ENCODE results near the gene LDLRAD1. TPM values are rescaled to one million over a fixed set of nuclear protein-coding genes. Genes with fewer than 3 reads are reported as not detected.

Gene LDLRAD1
- total and polyA plus RNA-seq, 2 of the 13 experiments (the other 11 are each of a cell fraction or from before 2014, with no cell fraction given): 2.5 to 14.0 TPM

DNA sequence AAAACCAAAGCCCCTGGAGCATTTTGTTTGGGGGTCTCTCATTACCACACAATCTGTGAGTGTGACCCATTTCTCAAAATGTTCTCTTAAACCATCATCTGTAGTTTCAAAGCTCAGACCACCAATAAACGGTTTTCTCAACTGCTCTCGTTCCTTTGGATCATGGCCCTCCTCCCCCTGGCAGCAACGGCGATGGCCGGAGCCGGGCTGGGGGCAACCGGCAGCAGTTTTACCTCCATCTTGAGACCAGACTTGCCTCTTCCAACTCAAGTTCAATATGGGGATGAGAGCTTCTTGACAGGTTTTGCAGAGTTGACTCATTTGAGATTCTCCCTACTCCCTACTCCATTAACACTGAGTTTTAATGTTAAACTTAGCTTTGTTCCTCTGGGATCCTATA lies 42.1 kb downstream of the LDLRAD1 start:
- H2AFZ ChIP-seq (ENCODE audit: low read length): no peak overlapping the region
- H3K4me3 ChIP-seq (replicated peaks in 1 of 3; ENCODE audit: insufficient read depth in 1 of 3, low read depth in 2 of 3, low read length in 3 of 3): no peak overlapping the region
- intact Hi-C loops (cut with micrococcal nuclease; ENCODE audit: unreplicated experiment) (no loop called here), in situ Hi-C loops (cut with HindIII; ENCODE audit: extremely low pct_ligation_motif_present, low pct_unique_long_range_greater_than_20kb) (no loop called here)
- H3K4me1 ChIP-seq (ENCODE audit: insufficient read depth, low read length): peaks cover 20% of the 10 kb centered on the region
- no peaks in the 10 kb centered on the region for H3K9me3 ChIP-seq (ENCODE audit: low read length)
- no TSS peak for BruUV-seq (replicated peaks)
- H3K9ac ChIP-seq (ENCODE audit: insufficient read depth, low read depth, low read length): no peak overlapping the region
- H3K79me2 ChIP-seq (ENCODE audit: insufficient read depth, low read length): no peaks in the 10 kb centered on the region
- no peak for DNase-seq (ENCODE audit: low spot score)
- no peaks in the 10 kb centered on the region for H3K36me3 ChIP-seq (replicated peaks in 1 of 2; ENCODE audit: control insufficient read depth in 1 of 2, insufficient read depth in 2 of 2, low read length in 2 of 2)
- no peaks in the 10 kb centered on the region for H4K20me1 ChIP-seq (ENCODE audit: insufficient read depth, low read length)
- no peak overlapping the region for H3K4me2 ChIP-seq (ENCODE audit: low read depth, low read length)
- no peaks in the 10 kb centered on the region for H3K27me3 ChIP-seq (ENCODE audit: control insufficient read depth in 1 of 2, insufficient read depth in 2 of 2, low read length in 2 of 2)
- CTCF ChIA-PET (ENCODE audit: low intra/inter-chr PET ratio, low total read pairs): no interaction called here
- FAIRE-seq: no peak
- no peak for ATAC-seq
- WGBS (ENCODE audit: low lambda C conversion rate): 87% methylated on average over 7 of the region's 7 CpGs
- H3K27ac ChIP-seq (ENCODE audit: extremely low read length, insufficient read depth, low read length): no peak overlapping the region
- POLR2A ChIA-PET: no interaction called here
- TF ChIP-seq, protein P1, sequence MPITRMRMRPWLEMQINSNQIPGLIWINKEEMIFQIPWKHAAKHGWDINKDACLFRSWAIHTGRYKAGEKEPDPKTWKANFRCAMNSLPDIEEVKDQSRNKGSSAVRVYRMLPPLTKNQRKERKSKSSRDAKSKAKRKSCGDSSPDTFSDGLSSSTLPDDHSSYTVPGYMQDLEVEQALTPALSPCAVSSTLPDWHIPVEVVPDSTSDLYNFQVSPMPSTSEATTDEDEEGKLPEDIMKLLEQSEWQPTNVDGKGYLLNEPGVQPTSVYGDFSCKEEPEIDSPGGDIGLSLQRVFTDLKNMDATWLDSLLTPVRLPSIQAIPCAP (CRISPR knock-in tag; IDR thresholded peaks at IDR 0.05; ENCODE audit: low read depth): no peak
- TF ChIP-seq KAT7 (CRISPR knock-in tag; IDR thresholded peaks at IDR 0.05; ENCODE audit: borderline replicate concordance) (no peak), SMARCC2 (IDR thresholded peaks at IDR 0.05) (no peak), ZBTB14 (CRISPR knock-in tag; IDR thresholded peaks at IDR 0.05) (no peak), EED (CRISPR knock-in tag; IDR thresholded peaks at IDR 0.05) (no peak), ZNF546 (CRISPR knock-in tag; conservative IDR thresholded peaks at IDR 0.05) (no peak), HMG20B (CRISPR knock-in tag; conservative IDR thresholded peaks at IDR 0.05) (no peak), CEBPB (IDR thresholded peaks at IDR 0.05; ENCODE audit: borderline replicate concordance, low read depth, low read length) (no peak), ZNF646 (CRISPR knock-in tag; IDR thresholded peaks at IDR 0.05) (no peak), ZNF552 (CRISPR knock-in tag; IDR thresholded peaks at IDR 0.05; ENCODE audit: borderline replicate concordance) (no peak), ESRRA (CRISPR knock-in tag; IDR thresholded peaks at IDR 0.05; ENCODE audit: low read depth) (no peak), WIZ (CRISPR knock-in tag; IDR thresholded peaks at IDR 0.05) (no peak), TAF15 (IDR thresholded peaks at IDR 0.05; ENCODE audit: low read depth, low read length, poor library complexity, severe bottlenecking) (no peak), GZF1 (CRISPR knock-in tag; IDR thresholded peaks at IDR 0.05) (no peak)
- TF ChIP-seq, protein P2, sequence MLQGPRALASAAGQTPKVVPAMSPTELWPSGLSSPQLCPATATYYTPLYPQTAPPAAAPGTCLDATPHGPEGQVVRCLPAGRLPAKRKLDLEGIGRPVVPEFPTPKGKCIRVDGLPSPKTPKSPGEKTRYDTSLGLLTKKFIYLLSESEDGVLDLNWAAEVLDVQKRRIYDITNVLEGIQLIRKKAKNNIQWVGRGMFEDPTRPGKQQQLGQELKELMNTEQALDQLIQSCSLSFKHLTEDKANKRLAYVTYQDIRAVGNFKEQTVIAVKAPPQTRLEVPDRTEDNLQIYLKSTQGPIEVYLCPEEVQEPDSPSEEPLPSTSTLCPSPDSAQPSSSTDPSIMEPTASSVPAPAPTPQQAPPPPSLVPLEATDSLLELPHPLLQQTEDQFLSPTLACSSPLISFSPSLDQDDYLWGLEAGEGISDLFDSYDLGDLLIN (CRISPR knock-in tag; IDR thresholded peaks at IDR 0.05; ENCODE audit: borderline replicate concordance): no peak

Data from HepG2 (cell line).